NCI-H1105 (cell line): ENCODE results near the gene LRRK2.
"Not testable (repeated sequence)": the region's sequence is repeated elsewhere in the genome, so short reads cannot be mapped to it uniquely, and the experiment has no call there.

Source experiments
- DNase-seq: peaks from one replicate; lab custom pipeline; 2025; lab: John Stamatoyannopoulos, UW

The LRRK2 gene

GRCh38 chr12:40224439-40225291 is at the start of gene LRRK2:
Gene LRRK2 (plus strand): TSS chr12:40224997. CDS start chr12:40225132, 135 bp downstream.
- peak; percentile 48 for DNase-seq

GRCh38 chr12:40175045-40175444 is 49.8 kb upstream of the LRRK2 start:
- no peak for DNase-seq

- no peak for DNase-seq
Observed at GRCh38 chr12:40175489-40175888, 49.3 kb upstream of the LRRK2 start.

- DNase-seq: no peak
Observed at GRCh38 chr12:40178701-40179100, 46.1 kb upstream of the LRRK2 start.

GRCh38 chr12:40181490-40181889 is 43.3 kb upstream of the LRRK2 start:
- DNase-seq: no peak

GRCh38 chr12:40183715-40184114 is 41.1 kb upstream of the LRRK2 start:
- DNase-seq: no peak

- DNase-seq: no peak
Observed at GRCh38 chr12:40184493-40185302, 40.1 kb upstream of the LRRK2 start.

GRCh38 chr12:40185303-40185693 is 39.5 kb upstream of the LRRK2 start:
- DNase-seq: no peak

GRCh38 chr12:40188558-40189320 is 36.1 kb upstream of the LRRK2 start:
- DNase-seq: no peak

GRCh38 chr12:40192704-40193255 is 32.0 kb upstream of the LRRK2 start:
- DNase-seq: no peak

- no peak for DNase-seq
Observed at GRCh38 chr12:40194846-40195245, 30.0 kb upstream of the LRRK2 start.

- no peak for DNase-seq
Observed at GRCh38 chr12:40197590-40197989, 27.2 kb upstream of the LRRK2 start.

- no peak for DNase-seq
Observed at GRCh38 chr12:40198601-40199000, 26.2 kb upstream of the LRRK2 start.

- no peak for DNase-seq
Observed at GRCh38 chr12:40202095-40203059, 22.4 kb upstream of the LRRK2 start.

GRCh38 chr12:40203060-40203430 is 21.8 kb upstream of the LRRK2 start:
- no peak for DNase-seq

- DNase-seq: no peak
Observed at GRCh38 chr12:40204337-40204736, 20.5 kb upstream of the LRRK2 start.

- DNase-seq: no peak
Observed at GRCh38 chr12:40207551-40207950, 17.2 kb upstream of the LRRK2 start.

GRCh38 chr12:40208707-40209446 is 15.9 kb upstream of the LRRK2 start:
- no peak for DNase-seq

- no peak for DNase-seq
Observed at GRCh38 chr12:40209886-40210285, 14.9 kb upstream of the LRRK2 start.

GRCh38 chr12:40211186-40211585 is 13.6 kb upstream of the LRRK2 start:
- DNase-seq: not testable (repeated sequence)
